CD4-positive, alpha-beta T cell treated with Interleukin-4 for 4 hours (primary cell): ENCODE measurements around the gene HLA-DOB.
A peak's percentile ranks its signal among the peaks of the same experiment; 100 is the strongest.

ENCODE experiments used
- DNase-seq: peaks from one replicate; pipeline ENCODE4 v3.0.0-alpha.2; 2020

HLA-DOB gene

GRCh38 chr6:32843331-32843978, 26.7 kb upstream of the HLA-DOB start:
- DNase-seq, result no peak

GRCh38 chr6:32842690-32843089, 25.9 kb upstream of the HLA-DOB start:
- no peak for DNase-seq

- DNase-seq, result no peak
Measured at GRCh38 chr6:32842021-32842650, 25.3 kb upstream of the HLA-DOB start.

- peak; percentile 67 for DNase-seq
Measured at GRCh38 chr6:32840604-32841246, 23.9 kb upstream of the HLA-DOB start.

GRCh38 chr6:32839356-32839755, 22.6 kb upstream of the HLA-DOB start:
- DNase-seq, result no peak

GRCh38 chr6:32838114-32838958, 21.5 kb upstream of the HLA-DOB start, which contains the start of gene TAP2:
Gene TAP2 (minus strand): TSS chr6:32838739. CDS start chr6:32838233, 506 bp downstream.
- DNase-seq, result peak; percentile 96

GRCh38 chr6:32837651-32838113, 20.9 kb upstream of the HLA-DOB start:
- DNase-seq, result no peak

- no peak for DNase-seq
Measured at GRCh38 chr6:32836873-32837272, 20.1 kb upstream of the HLA-DOB start.

- DNase-seq, result no peak
Measured at GRCh38 chr6:32835167-32835893, 18.5 kb upstream of the HLA-DOB start.

GRCh38 chr6:32833664-32834063, 16.9 kb upstream of the HLA-DOB start:
- no peak for DNase-seq

GRCh38 chr6:32832535-32832934, 15.7 kb upstream of the HLA-DOB start:
- no peak for DNase-seq

- no peak for DNase-seq
Measured at GRCh38 chr6:32830936-32831335, 14.1 kb upstream of the HLA-DOB start.

GRCh38 chr6:32830017-32830416, 13.2 kb upstream of the HLA-DOB start:
- no peak for DNase-seq

GRCh38 chr6:32829495-32829894, 12.7 kb upstream of the HLA-DOB start:
- no peak for DNase-seq

GRCh38 chr6:32827025-32827424, 10.2 kb upstream of the HLA-DOB start:
- no peak for DNase-seq

GRCh38 chr6:32825966-32826365, 9.2 kb upstream of the HLA-DOB start:
- no peak for DNase-seq

GRCh38 chr6:32819729-32820128, 2.9 kb upstream of the HLA-DOB start:
- DNase-seq, result no peak

- no peak for DNase-seq
Measured at GRCh38 chr6:32818867-32819266, 2.1 kb upstream of the HLA-DOB start.

GRCh38 chr6:32815996-32816395, 806 bp downstream of the HLA-DOB start:
- DNase-seq, result no peak

- DNase-seq, result no peak
Measured at GRCh38 chr6:32815115-32815514, 1.7 kb downstream of the HLA-DOB start.

GRCh38 chr6:32814145-32814544, 2.7 kb downstream of the HLA-DOB start:
- DNase-seq, result no peak

GRCh38 chr6:32809171-32809570, 7.6 kb downstream of the HLA-DOB start:
- DNase-seq, result no peak
